GM21381 (cell line): ENCODE results near the gene CENPX.
"Not testable (repeated sequence)": the region's sequence is repeated elsewhere in the genome, so short reads cannot be mapped to it uniquely, and the experiment has no call there.

Experiments
- ATAC-seq: cut with Tn5 transposase; IDR thresholded peaks from one replicate; pipeline ENCODE4 v1.9.1; 2021; ENCODE audit warnings: mild to moderate bottlenecking, moderate library complexity; ENCODE audit not compliant: unreplicated experiment

The CENPX gene

GRCh38 chr17:82041144-82041814 is 18.6 kb upstream of the CENPX start:
- no peak for ATAC-seq

GRCh38 chr17:82039695-82040299 is 17.1 kb upstream of the CENPX start:
- no peak for ATAC-seq

GRCh38 chr17:82038796-82039409 is 16.2 kb upstream of the CENPX start:
- not testable (repeated sequence) for ATAC-seq

DNA sequence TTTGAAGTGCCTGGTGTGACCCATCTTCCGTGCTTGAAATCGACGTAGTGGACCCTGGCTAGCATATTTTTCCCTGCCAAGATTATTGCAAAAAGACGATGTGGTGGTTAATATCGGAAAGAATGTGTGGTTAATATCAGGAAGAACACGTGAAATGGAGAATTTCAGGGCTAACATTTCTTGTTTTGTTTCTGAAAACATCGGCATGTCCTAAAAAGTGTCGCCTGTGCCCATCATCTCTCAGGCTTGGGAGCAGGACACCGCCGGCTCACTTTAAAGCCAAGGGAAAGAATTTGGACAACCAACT is 15.2 kb upstream of the CENPX start:
- no peak for ATAC-seq

DNA sequence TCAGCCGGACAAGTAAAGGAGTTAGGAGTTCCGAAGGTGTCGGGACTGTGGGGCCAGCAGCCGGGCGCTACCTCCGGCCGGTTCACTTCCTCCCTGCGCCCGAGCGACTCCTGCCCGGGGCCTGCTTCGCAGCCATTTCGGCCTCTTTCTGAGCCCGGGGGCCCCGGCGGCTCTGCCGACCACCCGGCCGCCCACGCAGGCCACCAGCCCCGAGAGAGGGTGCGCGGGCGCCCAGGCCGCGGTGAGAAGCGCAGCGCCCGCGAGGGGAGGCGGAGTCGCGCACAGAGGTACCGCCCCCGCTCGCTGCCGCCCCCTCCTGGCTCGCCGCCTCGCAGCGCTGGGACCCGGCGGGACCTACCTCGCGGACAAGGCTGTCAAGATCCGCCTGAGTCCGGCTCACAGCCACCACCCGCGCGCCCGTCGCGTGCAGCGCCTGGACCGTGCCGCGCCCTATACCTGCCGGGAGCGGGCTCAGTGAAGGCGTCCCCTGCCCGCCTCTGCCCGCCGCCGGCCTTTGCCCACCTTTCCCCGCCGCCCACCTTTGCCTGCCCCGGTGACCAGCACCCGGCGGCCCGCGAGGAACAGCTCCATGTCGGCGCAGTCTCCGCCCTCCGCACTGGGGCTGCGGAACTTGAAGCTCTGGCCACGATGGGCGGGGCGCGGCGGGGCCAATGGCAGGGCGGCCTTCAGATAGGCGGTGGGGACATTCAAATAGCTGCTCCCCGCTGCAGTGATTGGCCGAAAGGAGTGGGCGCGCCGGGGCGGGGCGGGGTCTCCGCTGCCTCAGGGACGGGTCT is 14.6 kb upstream of the CENPX start, which contains the start of gene DCXR:
TSS of gene DCXR (minus strand) at position 606 of the 797 bp plus-strand sequence. CDS start at position 591, 15 bp downstream.
- ATAC-seq = peak; percentile 84

GRCh38 chr17:82036634-82037091 is 14.0 kb upstream of the CENPX start:
- no peak for ATAC-seq

GRCh38 chr17:82035956-82036633 is 13.4 kb upstream of the CENPX start:
- no peak for ATAC-seq

DNA sequence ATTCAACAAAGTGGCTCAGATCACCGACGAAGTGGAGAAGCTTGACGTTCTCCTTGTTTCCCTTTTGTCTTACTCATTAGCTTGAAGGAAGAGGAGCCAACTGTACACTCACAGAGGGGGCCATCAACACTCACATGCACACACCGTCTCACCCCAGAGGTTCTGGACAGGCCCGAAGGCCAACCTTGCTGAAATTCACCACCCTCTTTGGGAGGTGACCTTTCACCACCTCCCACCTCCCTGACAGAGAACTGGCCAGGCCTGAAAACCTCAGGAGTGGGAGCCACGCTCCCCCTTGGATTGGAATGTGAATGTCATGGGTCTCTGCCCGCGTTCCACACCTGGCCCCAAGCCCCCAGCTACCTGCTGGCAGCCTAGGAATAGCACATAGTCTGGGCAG is 12.8 kb upstream of the CENPX start:
- no peak for ATAC-seq

DNA sequence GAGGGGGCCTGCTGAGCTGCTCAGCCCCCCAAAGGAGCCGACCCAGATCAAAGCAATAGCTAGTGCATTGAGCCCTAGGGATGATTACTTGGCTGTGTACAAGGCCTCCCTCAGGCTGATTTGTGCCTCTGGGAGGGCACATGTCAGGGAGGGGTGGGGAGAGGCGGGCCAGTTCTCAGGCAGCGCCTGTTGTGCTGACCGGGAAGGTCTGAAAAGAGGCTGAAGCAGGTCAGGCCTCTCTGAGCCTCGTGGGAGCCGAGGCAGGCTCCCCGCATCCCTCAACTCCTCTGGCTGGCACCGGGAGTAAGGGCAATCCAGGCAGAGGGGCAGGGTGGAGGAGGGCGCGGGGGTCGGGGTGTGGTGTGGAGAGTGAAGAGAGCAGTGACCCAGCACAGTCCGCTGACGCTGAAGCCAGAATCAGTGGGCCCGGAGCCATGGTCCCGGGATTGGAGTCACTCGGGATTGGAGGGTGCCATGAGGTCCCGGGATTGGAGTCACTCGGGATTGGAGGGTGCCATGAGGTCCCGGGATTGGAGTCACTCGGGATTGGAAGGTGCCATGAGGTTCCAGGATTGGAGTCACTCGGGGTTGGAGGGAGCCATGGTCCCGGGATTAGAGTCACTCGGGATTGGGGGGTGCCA is 11.8 kb upstream of the CENPX start:
- no peak for ATAC-seq

GRCh38 chr17:82033359-82034085 is 10.8 kb upstream of the CENPX start:
- no peak for ATAC-seq

GRCh38 chr17:82031885-82032627 is 9.4 kb upstream of the CENPX start:
- ATAC-seq = no peak

DNA sequence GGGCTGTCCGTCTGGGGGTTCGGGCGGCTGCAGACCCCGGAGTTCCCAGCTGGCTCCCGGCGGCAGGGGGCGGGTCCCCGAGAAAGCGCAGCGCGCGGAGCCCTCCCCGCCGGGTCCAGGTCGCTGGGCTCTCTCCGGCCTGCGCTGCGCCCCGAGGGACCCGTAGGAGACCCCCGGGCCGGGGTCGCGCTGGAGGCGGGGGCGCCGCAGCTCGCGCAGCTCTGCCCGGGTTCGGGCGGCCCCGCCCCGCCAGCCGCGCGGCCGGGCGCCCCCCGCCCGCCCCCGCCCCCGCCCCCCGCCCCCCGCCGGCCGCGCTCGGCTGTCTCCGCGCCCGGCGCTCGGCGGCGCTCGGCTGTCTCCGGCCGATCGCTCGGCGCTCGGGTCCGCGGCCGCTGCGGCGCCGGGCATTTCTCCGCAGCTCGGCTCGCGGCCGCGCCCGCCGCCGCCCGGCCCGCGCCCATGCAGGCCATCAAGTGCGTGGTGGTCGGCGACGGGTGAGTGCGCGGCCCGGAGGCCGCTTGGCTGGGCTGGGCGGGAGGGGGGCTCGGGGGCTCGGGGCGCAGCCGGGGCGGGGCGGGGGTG is 8.7 kb upstream of the CENPX start, which contains the start of gene RAC3:
TSS of gene RAC3 (plus strand) at position 376 of the 582 bp plus-strand sequence. CDS start at position 460, 84 bp downstream.
- ATAC-seq = no peak

- ATAC-seq = peak; percentile 47
Measured at GRCh38 chr17:82030470-82031302, 8.0 kb upstream of the CENPX start.

DNA sequence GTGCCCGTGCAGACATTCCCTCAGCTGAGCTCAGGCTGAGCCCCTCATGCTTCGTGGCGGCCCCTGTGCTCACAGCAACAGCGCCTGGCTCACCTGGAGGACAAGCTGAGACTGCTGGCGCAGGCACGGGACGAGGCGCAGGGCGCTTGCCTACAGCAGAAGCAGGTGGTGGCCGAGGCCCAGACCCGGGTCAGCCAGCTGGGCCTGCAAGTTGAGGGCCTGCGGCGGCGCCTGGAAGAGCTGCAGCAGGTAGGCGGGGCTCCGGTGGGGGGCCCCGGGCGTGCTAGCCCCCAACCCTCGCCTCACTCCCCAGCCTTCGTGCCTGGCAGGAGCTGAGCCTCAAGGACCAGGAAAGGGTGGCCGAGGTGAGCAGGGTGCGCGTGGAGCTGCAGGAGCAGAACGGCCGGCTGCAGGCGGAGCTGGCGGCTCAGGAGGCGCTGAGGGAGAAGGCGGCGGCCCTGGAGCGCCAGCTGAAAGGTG is 7.4 kb upstream of the CENPX start:
- no peak for ATAC-seq

DNA sequence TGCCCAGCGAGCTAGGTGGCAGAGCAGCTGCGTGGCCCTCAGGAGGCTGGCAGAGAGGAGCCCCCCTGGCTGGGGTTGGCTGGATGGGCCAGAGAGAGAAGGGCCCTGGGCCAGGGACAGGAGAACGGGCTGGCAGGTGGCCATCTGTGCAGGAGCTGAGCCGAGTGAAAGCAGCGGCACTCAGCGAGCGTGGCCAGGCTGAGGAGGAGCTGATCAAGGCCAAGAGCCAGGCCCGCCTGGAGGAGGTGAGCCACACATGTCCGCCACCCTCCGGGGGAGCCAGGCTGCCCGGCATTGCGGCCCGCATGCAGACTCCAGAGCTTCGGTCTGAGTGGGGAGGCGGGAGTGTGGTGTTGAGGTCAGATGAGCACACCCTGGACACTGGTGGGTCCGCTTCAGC is 6.7 kb upstream of the CENPX start:
- ATAC-seq = no peak

GRCh38 chr17:82028966-82029365 is 6.3 kb upstream of the CENPX start:
- ATAC-seq = no peak

DNA sequence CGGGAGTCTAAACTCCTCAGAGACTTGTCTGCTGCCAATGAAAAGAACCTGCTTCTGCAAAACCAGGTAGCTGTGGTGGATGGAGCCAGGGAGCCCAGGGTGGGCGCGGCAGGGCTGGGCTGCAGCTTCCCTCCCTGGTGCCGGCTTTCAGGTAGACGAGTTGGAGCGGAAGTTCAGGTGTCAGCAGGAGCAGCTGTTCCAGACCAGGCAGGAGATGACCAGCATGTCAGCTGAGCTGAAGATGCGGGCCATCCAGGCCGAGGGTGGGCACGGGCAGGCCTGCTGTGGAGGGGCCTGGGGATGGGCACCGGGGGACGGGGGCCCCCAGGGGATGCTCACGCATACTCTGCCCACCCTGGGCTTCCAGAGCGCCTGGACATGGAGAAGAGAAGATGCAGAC is 5.6 kb upstream of the CENPX start:
- ATAC-seq = no peak
